Measurements from ENCODE around the gene MRPL24.
A peak's percentile ranks its signal among the peaks of the same experiment; 100 is the strongest.
"Not testable (repeated sequence)": the region's sequence is repeated elsewhere in the genome, so short reads cannot be mapped to it uniquely, and the experiment has no call there.

MRPL24 gene

DNA sequence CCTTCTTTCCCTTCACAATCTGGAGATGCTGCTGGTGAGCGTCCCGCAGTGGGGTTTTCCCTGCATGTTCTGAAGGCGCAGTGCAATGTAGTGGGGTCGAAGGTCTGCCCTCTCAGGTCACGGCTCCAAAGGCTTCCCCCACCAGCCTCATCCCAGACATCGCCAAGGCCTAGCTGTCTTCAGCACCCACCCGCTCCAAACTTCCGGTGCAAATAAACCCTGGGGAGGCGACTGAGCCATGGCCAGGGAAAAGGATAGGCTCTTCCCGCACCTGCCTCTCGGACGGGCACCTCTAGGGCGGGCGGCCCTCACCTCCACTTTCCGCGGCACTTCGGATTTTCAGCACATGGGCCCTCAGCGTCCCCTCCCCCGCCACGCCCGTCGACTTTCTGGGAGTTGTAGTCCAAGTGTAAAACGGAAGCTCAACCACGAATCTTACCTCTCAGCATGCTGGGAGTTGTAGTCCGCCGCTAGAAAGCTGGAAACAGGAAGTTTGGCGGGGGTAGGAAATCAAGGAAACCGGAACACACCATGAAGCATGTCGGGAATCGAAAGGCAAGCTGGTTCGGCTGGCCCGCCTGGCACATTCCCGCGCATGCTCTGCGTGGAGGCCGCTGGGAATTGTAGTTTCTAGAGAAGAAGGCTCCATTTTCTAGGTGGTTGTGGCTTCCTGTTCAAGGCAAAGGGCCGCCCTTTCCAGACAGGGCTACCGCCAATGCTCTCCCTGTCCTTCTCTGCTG, at the start of gene MRPL24:
Gene MRPL24, minus strand, starts transcription at position 348 of the 740 bp plus-strand sequence. CDS start 2,384 bp downstream, outside the sequence.
- peak; percentile 94 for DNase-seq (ENCODE audit: low read depth)

GRCh38 chr1:156789621-156790318, 48.9 kb upstream of the MRPL24 start:
- DNase-seq (ENCODE audit: low read depth), result no peak

- DNase-seq (ENCODE audit: low read depth), result no peak
Measured at GRCh38 chr1:156788136-156788535, 47.2 kb upstream of the MRPL24 start.

DNA sequence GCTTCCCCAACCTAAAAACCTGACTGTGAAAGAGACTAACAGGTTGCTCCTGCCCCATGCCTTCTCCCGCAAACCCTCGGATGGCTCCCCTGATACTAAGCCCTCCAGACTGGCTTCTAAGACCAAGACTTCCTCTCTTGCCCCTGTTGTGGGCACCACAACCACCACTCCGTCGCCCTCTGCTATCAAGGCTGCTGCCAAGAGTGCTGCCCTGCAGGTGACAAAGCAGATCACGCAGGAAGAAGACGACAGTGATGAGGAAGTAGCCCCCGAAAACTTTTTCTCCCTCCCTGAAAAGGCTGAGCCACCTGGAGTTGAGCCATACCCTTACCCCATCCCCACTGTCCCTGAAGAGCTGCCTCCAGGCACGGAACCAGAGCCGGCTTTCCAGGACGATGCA, 45.8 kb upstream of the MRPL24 start:
- no peak for DNase-seq (ENCODE audit: low read depth)

- DNase-seq (ENCODE audit: low read depth), result no peak
Measured at GRCh38 chr1:156785458-156785857, 44.6 kb upstream of the MRPL24 start.

- no peak for DNase-seq (ENCODE audit: low read depth)
Measured at GRCh38 chr1:156781585-156782186, 40.8 kb upstream of the MRPL24 start.

GRCh38 chr1:156777573-156777972, 36.7 kb upstream of the MRPL24 start:
- no peak for DNase-seq (ENCODE audit: low read depth)

DNA sequence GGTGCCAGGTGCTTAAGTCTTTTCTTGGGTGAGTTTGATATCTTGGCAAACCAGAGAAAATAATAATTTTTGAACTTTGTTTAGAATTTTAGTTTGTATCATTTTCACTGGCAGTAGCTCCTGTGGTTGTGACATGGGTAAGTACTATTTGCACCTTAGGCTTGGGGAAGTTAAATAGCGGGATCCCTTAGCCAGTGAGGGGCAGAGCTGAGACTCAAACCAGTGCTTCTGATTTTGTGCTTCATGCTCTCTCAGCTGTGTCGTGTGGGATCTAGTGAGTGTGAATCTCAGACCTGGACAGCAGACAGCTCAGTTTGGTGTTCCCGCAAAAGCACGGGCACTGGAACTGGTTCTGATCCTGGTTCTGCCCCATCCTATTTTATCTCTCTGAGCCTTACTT, 36.1 kb upstream of the MRPL24 start:
- no peak for DNase-seq (ENCODE audit: low read depth)

GRCh38 chr1:156775799-156776198, 34.9 kb upstream of the MRPL24 start:
- DNase-seq (ENCODE audit: low read depth), result no peak

- DNase-seq (ENCODE audit: low read depth), result no peak
Measured at GRCh38 chr1:156773607-156774006, 32.7 kb upstream of the MRPL24 start.

DNA sequence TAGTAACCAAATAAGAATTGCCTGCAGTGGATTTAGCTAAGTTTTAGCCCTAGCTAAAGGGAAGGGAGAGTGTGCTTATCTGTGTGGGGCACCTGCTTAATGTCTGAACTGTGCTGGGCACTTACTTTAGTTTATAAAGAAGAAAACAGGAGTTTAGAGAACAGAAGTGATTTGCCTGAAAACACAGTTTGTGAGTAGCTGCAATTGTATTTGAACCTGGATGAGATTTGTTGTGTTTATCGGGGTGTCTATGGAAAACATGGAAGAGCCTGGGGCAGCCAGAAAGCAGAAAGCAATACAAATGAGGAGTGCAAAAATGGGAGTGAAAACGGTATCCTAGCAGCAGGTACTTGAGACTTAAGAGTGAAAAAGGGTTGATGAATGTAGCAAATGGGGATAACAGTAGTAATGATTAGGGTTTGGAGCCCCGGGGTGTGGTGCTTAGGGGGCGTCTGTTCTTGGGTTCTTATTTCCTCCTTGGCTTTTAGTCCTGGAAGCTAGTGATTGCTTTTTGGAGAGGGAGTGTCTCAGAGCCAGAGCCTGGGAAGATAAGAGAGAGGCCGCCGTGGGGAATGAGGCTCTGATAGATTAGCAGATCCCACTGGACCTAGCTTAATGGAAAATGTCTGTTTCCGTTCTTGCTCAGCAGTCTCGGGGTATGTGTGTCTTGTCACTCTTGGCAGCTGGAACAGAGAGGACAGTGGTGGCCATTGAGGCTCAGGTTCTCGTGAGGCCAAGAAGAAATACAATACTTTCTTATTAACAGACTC, 32.0 kb upstream of the MRPL24 start:
- no peak for DNase-seq (ENCODE audit: low read depth)

GRCh38 chr1:156772222-156772621, 31.3 kb upstream of the MRPL24 start:
- DNase-seq (ENCODE audit: low read depth), result no peak

DNA sequence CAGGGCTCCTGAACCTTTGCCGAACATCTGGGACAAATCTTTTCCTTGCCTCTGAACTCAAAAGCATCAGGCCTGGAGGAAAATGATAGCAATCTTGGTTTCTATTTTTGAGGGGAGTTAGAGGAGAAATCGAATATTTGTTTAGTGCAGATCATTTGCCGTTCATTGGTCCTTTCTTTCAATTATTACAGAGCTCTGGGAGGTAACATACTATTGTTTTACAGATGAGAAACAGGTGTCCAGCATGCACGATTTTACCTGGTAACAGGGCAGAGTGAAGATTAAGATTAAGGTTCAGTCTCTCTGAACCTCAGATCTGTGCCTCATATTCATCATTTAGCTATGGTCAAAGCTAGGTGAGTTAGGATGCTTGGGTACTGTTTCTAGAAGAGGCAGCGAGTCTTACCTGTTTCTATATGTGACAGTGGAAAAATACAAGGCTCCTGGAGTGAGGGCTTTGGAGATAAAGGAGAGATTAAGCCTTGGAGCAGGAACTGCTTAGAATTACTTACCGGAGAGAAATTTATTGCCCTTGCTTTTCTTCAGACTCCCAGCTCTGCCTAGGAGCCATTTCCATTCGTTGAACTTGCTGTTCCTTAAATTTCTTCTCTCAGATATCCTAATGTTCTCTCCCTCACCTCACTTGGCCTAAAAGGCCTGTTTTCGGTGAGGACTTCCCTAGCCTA, 27.9 kb upstream of the MRPL24 start:
- no peak for DNase-seq (ENCODE audit: low read depth)

GRCh38 chr1:156767879-156768604, 27.2 kb upstream of the MRPL24 start:
- no peak for DNase-seq (ENCODE audit: low read depth)

- DNase-seq (ENCODE audit: low read depth), result peak; percentile 95
Measured at GRCh38 chr1:156767101-156767878, 26.4 kb upstream of the MRPL24 start, which contains the start of gene PRCC. TSS of gene PRCC (plus strand) at chr1:156767535. CDS start at chr1:156767772, 237 bp downstream.

DNA sequence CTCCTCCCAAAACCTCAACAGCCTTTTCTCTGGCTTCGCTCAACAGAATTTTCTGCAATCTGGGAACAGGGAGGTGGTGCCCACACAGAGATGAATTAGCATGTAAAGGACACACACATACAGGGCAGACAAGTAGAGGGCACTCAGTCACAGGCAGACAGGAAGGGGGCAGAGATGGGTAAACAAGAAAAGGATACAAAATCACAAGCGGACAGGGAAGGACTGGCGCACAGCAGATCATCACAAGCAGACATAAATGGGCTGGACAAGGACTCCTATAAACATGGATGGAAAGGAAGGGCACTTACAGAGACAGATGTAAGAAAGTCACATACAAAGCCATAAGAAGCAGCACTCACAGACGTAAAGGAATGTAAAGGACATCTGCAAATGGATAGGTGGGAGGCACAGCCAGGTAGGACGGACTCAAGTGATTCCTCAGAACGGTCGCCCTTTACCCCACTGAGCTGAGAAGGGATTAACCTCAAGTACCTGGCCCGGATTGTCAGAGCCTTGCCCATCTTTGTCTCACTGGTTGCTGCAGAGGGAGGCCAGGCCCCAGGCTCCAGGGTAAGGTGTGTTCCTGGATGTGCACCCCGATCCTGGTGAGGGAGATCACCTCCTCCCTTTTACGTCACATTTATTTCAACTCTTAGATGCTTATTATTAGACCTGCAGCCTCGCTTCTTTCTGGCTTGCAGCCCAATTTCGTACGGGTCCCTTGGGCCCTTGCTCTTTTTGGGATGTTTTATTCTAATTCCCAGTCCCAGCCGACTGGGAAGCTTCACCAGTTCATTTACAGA, 25.6 kb upstream of the MRPL24 start:
- DNase-seq (ENCODE audit: low read depth), result no peak

GRCh38 chr1:156765666-156766065, 24.8 kb upstream of the MRPL24 start:
- no peak for DNase-seq (ENCODE audit: low read depth)

DNA sequence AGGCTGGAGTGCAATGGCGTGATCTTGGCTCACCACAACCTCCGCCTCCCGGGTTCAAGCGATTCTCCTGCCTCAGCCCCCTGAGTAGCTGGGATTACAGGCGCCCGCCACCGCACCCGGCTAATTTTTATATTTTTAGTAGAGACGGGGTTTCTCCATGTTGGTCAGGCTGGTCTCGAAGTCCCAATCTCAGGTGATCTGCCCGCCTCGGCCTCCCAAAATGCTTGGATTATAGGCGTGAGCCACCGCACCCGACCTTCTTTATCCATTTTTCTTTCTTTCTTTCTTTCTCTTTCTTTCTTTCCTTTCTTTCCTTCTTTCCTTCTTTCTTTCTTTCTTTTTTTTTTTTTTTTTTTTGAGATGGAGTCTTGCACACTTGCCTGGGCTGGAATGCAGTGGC, 24.2 kb upstream of the MRPL24 start:
- not testable (repeated sequence) for DNase-seq (ENCODE audit: low read depth)

GRCh38 chr1:156760796-156761104, 19.9 kb upstream of the MRPL24 start:
- DNase-seq (ENCODE audit: low read depth), result no peak

All from activated gamma-delta T cell treated with anti-CD3 and anti-CD28 coated beads, Interleukin-2, amount 50 U/mL, for 16 hours (primary cell).